A673 (cell line): ENCODE data around the gene GSTO2.

Experiments
- EZH2 ChIP-seq: fragments of 200-600 bp; sonication (generic); IDR thresholded peaks from 2 replicates; pipeline ENCODE4 v1.6.1; 2017; ENCODE audit warnings: borderline replicate concordance, low read depth, mild to moderate bottlenecking, mixed read lengths, antibody characterized with exemption, low read length; ENCODE audit not compliant: poor library complexity, severe bottlenecking
- TF ChIP-seq, protein P1 (sequence below): fragments of 300-800, 200-600 bp; sonication (generic); conservative IDR thresholded peaks from 2 replicates; pipeline ENCODE4 v1.5.1; 2017; ENCODE audit warnings: low read depth, mild to moderate bottlenecking, antibody characterized with exemption, low read length, moderate library complexity, mixed read lengths

DNA sequence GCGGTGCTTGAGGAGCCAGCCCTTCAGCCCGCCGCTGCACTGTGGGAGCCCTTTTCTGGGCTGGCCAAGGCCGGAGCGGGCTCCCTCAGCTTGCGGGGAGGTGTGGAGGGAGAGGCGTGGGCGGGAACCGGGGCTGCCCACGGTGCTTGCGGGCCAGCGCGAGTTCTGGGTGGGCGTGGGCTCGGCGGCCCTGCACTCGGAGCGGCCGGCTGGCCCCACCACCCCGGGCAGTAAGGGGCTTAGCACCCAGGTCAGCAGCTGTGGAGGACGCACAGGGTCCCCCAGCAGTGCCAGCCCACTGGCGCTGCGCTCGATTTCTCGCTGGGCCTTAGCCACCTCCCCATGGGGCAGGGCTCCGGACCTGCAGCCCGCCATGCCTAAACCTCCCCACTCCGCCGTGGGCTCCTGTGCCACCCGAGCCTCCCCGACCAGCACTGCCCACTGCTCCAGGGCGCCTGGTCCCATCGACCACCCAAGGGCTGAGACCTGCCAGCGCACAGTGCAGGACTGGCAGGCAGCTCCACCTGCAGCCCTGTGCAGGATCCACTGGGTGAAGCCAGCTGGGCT lies 23.8 kb upstream of the GSTO2 start:
- TF ChIP-seq, protein P1, sequence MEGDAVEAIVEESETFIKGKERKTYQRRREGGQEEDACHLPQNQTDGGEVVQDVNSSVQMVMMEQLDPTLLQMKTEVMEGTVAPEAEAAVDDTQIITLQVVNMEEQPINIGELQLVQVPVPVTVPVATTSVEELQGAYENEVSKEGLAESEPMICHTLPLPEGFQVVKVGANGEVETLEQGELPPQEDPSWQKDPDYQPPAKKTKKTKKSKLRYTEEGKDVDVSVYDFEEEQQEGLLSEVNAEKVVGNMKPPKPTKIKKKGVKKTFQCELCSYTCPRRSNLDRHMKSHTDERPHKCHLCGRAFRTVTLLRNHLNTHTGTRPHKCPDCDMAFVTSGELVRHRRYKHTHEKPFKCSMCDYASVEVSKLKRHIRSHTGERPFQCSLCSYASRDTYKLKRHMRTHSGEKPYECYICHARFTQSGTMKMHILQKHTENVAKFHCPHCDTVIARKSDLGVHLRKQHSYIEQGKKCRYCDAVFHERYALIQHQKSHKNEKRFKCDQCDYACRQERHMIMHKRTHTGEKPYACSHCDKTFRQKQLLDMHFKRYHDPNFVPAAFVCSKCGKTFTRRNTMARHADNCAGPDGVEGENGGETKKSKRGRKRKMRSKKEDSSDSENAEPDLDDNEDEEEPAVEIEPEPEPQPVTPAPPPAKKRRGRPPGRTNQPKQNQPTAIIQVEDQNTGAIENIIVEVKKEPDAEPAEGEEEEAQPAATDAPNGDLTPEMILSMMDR: no peak
- no peak for TF ChIP-seq EZH2
